LNCAP (cell line): ENCODE data around the gene PET117.

Experiments used
- TF ChIP-seq, protein P1 (sequence below): fragments of 450-650 bp; IDR thresholded peaks from 2 replicates; pipeline ENCODE4 v1.5.1; 2017; ENCODE audit warnings: mild to moderate bottlenecking

Gene PET117

DNA sequence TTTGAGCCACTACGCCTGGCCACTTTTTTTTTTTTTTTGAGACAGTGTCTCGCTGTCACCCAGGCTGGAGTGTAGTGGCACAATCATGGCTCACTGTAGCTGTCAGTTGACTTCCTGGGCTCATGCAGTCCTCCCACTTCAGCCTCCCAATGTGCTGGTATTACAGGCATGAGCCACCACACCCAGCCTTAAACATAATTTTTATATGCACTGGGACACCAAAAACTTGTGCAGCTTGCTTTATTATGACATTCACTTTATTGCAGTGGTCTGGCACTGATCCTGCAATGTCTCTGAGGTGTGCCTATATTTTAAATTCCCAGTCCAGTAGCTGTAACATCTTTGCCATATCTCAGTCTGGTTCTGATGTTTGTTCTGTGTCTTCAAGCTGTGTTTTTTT is 34.7 kb downstream of the PET117 start:
- TF ChIP-seq, protein P1, sequence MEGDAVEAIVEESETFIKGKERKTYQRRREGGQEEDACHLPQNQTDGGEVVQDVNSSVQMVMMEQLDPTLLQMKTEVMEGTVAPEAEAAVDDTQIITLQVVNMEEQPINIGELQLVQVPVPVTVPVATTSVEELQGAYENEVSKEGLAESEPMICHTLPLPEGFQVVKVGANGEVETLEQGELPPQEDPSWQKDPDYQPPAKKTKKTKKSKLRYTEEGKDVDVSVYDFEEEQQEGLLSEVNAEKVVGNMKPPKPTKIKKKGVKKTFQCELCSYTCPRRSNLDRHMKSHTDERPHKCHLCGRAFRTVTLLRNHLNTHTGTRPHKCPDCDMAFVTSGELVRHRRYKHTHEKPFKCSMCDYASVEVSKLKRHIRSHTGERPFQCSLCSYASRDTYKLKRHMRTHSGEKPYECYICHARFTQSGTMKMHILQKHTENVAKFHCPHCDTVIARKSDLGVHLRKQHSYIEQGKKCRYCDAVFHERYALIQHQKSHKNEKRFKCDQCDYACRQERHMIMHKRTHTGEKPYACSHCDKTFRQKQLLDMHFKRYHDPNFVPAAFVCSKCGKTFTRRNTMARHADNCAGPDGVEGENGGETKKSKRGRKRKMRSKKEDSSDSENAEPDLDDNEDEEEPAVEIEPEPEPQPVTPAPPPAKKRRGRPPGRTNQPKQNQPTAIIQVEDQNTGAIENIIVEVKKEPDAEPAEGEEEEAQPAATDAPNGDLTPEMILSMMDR, result no peak

DNA sequence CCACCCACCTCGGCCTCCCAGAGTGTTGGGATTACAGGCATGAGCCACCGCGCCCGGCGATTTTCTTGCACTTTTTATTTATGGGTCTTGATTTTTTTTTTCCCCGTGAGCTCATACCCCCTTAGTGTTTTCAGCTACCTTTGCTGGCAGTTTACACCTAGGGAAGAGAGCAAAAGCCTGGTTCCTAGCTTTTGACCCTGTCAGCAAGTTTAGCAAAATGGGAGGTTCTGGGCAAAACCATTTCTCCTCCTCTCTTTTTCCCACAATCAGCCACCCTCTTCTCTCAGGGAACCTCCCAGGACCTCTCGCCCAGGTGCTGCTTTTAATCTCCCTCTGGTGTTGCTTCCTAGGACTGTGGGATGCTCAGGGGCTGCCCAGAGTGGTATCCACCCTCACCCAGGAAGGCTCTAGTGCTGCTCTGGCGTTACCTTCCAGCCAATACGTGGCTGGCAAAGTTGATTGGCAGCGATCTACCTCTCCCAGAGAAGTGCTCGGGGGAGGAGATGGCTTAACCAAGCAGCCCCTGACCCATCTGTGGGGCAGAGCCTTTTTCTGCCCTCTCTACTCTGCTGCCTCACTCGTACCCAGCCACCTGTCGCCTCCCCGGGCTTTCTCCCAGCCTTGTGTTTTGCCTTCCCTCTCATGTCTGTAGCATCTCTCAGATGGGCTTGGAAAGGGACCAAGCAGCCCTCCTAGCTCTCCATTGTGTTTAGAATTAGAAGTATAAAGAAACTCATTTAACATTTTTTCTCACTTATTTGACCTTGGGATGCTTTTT is 37.4 kb downstream of the PET117 start:
- TF ChIP-seq, protein P1, result no peak

DNA sequence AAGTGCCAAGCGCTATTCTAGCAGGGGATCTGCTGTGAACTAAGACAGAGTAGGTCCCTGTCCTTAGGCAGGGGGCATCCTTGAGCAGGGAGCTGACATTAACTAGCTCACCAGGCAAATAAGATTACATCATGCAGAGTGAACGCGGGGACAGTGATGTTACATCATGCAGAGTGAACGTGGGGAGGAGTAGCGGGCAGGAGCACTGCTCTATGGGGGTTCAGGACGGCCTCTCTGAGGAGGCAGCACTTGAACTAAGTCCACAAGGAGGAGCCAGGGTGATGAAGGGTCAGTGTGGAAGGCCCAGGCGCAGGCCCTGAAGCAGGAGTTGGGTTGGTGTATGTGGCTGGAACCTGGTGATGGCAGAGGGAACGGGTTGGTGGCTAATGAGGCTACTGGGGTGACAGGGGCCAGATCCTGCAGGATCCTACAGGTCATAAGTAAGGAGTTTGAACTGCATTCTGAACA is 38.7 kb downstream of the PET117 start:
- TF ChIP-seq, protein P1, result no peak

DNA sequence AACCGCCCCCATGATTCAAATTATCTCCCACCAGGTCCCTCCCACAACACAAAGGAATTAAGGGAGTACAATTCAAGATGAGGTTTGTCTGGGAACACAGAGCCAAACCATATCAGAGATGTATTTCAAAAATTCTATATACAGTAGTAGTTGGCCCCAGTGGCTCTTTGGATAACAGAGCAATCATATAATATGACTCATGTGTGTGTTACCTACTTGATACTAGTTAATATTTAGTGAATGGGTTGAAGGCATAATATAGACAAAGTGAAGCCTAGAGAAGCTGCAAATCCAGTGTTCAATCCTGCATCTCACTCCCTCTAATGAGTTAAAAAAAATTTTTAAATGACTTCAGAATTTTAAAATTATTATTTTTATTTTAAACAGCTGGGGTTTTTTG is 43.2 kb downstream of the PET117 start:
- TF ChIP-seq, protein P1, result no peak

DNA sequence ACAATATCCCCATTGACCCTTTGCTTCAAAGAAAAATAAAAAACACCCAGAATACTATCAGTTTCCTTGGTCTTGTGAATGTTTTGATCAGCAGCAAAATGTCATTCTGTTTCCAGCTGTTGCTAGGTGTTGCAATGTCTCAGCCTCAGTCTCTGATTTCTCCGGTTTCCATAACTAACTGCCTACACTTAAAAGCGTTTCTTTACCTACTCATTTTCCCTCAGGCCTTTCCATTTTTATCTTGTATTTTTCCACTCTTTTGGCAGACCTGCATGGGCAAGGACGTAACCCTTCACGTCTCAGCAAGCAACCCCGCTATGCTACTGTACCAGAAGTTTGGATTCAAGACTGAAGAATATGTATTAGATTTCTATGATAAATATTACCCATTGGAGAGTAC is 49.4 kb downstream of the PET117 start:
- TF ChIP-seq, protein P1, result no peak

DNA sequence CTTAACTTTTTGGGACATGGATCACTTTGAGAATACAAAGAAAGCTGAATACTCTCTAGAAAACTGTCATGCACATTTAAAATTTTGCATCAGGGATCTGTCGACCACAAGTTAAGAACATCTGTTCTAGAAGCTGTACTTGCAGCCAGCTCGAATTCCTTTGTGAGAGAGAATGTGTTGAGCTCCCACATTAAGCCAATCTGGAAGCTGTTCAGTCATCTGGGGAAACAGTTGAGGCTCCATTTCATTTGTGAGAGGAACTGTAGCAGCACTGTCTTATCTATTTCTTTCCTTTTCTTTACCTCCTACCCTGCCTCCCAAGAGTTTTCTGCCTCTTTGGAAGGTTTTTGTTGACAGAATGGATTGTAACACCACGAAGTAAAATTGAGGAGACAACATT is 50.8 kb downstream of the PET117 start:
- TF ChIP-seq, protein P1, result no peak

DNA sequence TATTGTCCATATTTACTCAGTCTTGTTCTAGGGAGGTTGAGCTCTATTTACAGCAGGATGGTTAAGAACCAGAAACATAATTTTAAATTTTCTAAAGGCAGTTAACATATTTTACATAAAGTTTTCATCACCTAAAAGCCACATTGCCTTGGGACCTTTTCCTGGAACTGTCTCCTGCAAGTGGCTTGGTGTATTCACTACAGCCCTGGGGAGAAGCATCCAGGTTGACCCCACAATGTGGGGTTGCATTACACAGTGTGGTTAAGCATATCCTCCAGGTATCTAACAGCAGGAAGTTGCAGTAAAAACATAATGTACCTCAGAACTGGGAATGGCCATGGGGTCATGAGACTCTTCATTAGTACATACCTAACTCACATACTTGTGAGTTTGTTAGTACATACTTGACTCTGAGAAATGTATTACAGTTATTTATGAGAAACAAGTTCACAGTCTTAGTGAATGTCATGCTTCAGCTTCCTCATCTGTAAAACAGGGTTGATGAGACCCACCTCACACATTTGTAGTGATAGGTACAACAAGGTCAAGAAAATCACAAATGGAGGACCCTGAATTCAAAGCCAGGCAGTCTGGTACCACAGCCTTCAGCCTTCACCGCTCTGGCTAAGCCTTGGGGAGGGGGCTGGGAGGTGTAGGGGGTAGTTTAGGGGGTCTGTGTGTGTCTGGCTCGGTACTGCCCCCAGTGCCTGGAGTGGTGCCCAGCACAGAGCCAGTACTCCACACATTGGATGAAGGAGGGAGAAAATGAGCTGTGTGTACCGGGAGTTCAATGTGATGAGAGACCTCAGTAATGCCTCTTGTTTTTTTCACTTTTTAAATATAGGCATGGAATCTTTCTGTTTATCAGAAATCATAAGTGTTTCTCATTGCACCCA is 52.9 kb downstream of the PET117 start:
- TF ChIP-seq, protein P1, result no peak
